HEK293 (cell line): ENCODE measurements around the gene SPRED3.

ENCODE experiments used
- PATZ1 ChIP-seq: fragments of 450-650 bp; formaldehyde crosslinking; IDR thresholded peaks from 2 replicates; pipeline ENCODE4 v1.5.1; 2016; ENCODE audit warnings: missing biosample characterization, missing genetic modification characterization
- YY1 ChIP-seq: fragments of 450-650 bp; formaldehyde crosslinking; IDR thresholded peaks from 2 replicates; pipeline ENCODE4 v1.5.1; 2018; ENCODE audit warnings: missing biosample characterization, missing genetic modification characterization
- ZNF114 ChIP-seq: fragments of 450-650 bp; formaldehyde crosslinking; IDR thresholded peaks from 2 replicates; pipeline ENCODE4 v1.5.0; 2017; ENCODE audit warnings: missing biosample characterization, missing genetic modification characterization
- ZNF121 ChIP-seq: fragments of 450-650 bp; formaldehyde crosslinking; IDR thresholded peaks from 2 replicates; pipeline ENCODE4 v1.5.1; 2016; ENCODE audit warnings: missing biosample characterization, missing genetic modification characterization
- ZNF157 ChIP-seq: fragments of 450-650 bp; formaldehyde crosslinking; IDR thresholded peaks from 2 replicates; pipeline ENCODE4 v1.5.1; 2016; ENCODE audit warnings: missing biosample characterization, missing genetic modification characterization
- ZNF223 ChIP-seq: fragments of 450-650 bp; formaldehyde crosslinking; IDR thresholded peaks from 2 replicates; pipeline ENCODE4 v1.5.1; 2016; ENCODE audit warnings: missing biosample characterization, missing genetic modification characterization
- ZNF302 ChIP-seq: fragments of 450-650 bp; formaldehyde crosslinking; IDR thresholded peaks from 2 replicates; pipeline ENCODE4 v1.5.1; 2016; ENCODE audit warnings: missing biosample characterization, missing genetic modification characterization, low read depth
- ZNF664 ChIP-seq: fragments of 450-650 bp; formaldehyde crosslinking; IDR thresholded peaks from 2 replicates; pipeline ENCODE4 v1.5.1; 2016; ENCODE audit warnings: missing biosample characterization, missing genetic modification characterization
- TF ChIP-seq, protein P1 (sequence below): fragments of 450-650 bp; formaldehyde crosslinking; IDR thresholded peaks from 2 replicates; pipeline ENCODE4 v1.5.1; 2016; ENCODE audit warnings: missing biosample characterization, missing genetic modification characterization

DNA sequence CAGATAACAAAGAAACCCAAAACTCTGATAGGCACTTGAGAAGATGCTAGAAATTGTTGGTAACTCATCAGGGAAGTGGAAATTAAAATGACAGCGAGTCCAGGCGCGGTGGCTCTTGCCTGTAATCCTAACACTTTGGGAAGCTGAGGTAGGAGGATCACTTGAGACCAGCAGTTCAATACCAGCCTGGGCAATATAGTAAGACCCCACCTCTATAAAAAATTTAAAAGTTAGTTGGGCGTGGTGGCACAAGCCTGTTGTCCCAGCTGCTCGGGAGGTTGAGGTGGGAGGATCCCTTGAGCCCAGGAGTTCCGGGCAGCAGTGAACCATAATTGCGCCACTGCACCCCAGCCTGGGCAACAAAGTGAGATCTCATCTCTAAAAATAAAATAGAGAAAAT lies 42.4 kb downstream of the SPRED3 start:
- TF ChIP-seq ZNF114 (tag by site-specific recombination) (no peak), ZNF302 (tag by site-specific recombination) (no peak), YY1 (no peak), ZNF157 (tag by site-specific recombination) (no peak), ZNF664 (tag by site-specific recombination) (no peak), ZNF223 (tag by site-specific recombination) (no peak), ZNF121 (tag by site-specific recombination) (peak; percentile 95), PATZ1 (no peak)
- TF ChIP-seq, protein P1, sequence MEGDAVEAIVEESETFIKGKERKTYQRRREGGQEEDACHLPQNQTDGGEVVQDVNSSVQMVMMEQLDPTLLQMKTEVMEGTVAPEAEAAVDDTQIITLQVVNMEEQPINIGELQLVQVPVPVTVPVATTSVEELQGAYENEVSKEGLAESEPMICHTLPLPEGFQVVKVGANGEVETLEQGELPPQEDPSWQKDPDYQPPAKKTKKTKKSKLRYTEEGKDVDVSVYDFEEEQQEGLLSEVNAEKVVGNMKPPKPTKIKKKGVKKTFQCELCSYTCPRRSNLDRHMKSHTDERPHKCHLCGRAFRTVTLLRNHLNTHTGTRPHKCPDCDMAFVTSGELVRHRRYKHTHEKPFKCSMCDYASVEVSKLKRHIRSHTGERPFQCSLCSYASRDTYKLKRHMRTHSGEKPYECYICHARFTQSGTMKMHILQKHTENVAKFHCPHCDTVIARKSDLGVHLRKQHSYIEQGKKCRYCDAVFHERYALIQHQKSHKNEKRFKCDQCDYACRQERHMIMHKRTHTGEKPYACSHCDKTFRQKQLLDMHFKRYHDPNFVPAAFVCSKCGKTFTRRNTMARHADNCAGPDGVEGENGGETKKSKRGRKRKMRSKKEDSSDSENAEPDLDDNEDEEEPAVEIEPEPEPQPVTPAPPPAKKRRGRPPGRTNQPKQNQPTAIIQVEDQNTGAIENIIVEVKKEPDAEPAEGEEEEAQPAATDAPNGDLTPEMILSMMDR: no peak
